Caco-2 (cell line): Measurements from ENCODE around the gene PPP2R3C. TPM values are rescaled to one million over a fixed set of nuclear protein-coding genes. Genes with fewer than 3 reads are reported as not detected.

Experiments used
- BruUV-seq: library from RNA; stranded (reverse); fragments of 400-500 nt; replicated peaks from 2 replicates; lab custom pipeline; 2021; lab: Mats Ljungman, UMichigan
- CTCF ChIA-PET: fragments of 300-600 bp; sonication (Branson Sonifier 250); formaldehyde crosslinking; loops from one replicate; lab custom pipeline; 2022; ENCODE audit warnings: antibody characterized with exemption; lab: Charles Lee
- POLR2A ChIA-PET: fragments of 300-600 bp; sonication (Branson Sonifier 250); formaldehyde crosslinking; loops from one replicate; lab custom pipeline; 2022; ENCODE audit warnings: antibody characterized with exemption; lab: Charles Lee
- DNase-seq, 2 experiments: peaks; one replicate each; pipeline versions ENCODE4 v3.0.0 to v3.0.0-alpha.2; 2020 to 2022
- H3K27me3 ChIP-seq: replicated peaks from 2 replicates; pipeline ENCODE4 v1.6.0; 2011; ENCODE audit warnings: low read length; ENCODE audit not compliant: control insufficient read depth, insufficient read depth
- H3K36me3 ChIP-seq: 2 replicates; pipeline ENCODE4 v1.5.1; 2011; ENCODE audit warnings: low read length; ENCODE audit not compliant: control insufficient read depth, insufficient read depth
- H3K4me1 ChIP-seq: fragments of 250-450 bp; sonication (Bioruptor Pico); 2 replicates; pipeline ENCODE4 v1.5.1; 2020; ENCODE audit warnings: mild to moderate bottlenecking
- H3K4me3 ChIP-seq: 2 replicates; pipeline ENCODE4 v1.5.1; 2011; ENCODE audit warnings: low read depth, mild to moderate bottlenecking, control low read depth, low read length
- H3K9me3 ChIP-seq: fragments of 250-450 bp; sonication (Bioruptor Pico); 2 replicates; pipeline ENCODE4 v1.5.1; 2020; ENCODE audit warnings: mild to moderate bottlenecking, moderate library complexity
- H3K27ac Mint-ChIP-seq: one replicate; pipeline ENCODE4 v1.8.0; 2022; ENCODE audit warnings: mixed read lengths; ENCODE audit not compliant: unreplicated experiment
- H3K27me3 Mint-ChIP-seq: one replicate; pipeline ENCODE4 v1.8.0; 2022; ENCODE audit warnings: mixed read lengths; ENCODE audit not compliant: insufficient read depth, unreplicated experiment
- H3K36me3 Mint-ChIP-seq: one replicate; pipeline ENCODE4 v1.8.0; 2022; ENCODE audit warnings: mild to moderate bottlenecking, mixed read lengths; ENCODE audit not compliant: insufficient read depth, unreplicated experiment
- H3K4me1 Mint-ChIP-seq: one replicate; pipeline ENCODE4 v1.8.0; 2022; ENCODE audit warnings: low read depth, mixed read lengths; ENCODE audit not compliant: unreplicated experiment
- H3K4me3 Mint-ChIP-seq: one replicate; pipeline ENCODE4 v1.8.0; 2022; ENCODE audit warnings: mild to moderate bottlenecking, moderate library complexity, mixed read lengths; ENCODE audit not compliant: unreplicated experiment
- H3K9me3 Mint-ChIP-seq: one replicate; pipeline ENCODE4 v1.8.0; 2022; ENCODE audit warnings: mixed read lengths; ENCODE audit not compliant: unreplicated experiment
- CTCF ChIP-seq, 2 experiments: fragments of 200-600 bp in 1 of 2; IDR thresholded peaks; 1 replicate in 1 of 2; 2 replicates in 1 of 2; pipeline versions ENCODE4 v1.5.1 to v1.8.0; 2011 to 2022; ENCODE audit warnings: antibody characterized with exemption in 1 of 2, control low read depth in 1 of 2, inconsistent platforms in 1 of 2, low read depth in 1 of 2, low read length in 1 of 2, mild to moderate bottlenecking in 1 of 2, moderate library complexity in 1 of 2; ENCODE audit not compliant: insufficient read depth in 1 of 2, severe bottlenecking in 1 of 2, unreplicated experiment in 1 of 2
- intact Hi-C: fragments of 100-400 bp; cut with micrococcal nuclease; formaldehyde crosslinking; loops from one replicate; pipeline ENCODE4 v1.10.0; 2022; ENCODE audit not compliant: unreplicated experiment
- total RNA-seq: library from RNA; stranded (reverse); gene quantifications from 2 replicates; pipeline ENCODE4 v1.2.3, GENCODE V29; 2022

Gene PPP2R3C
- total RNA-seq, 1 experiment from 2014 or later, result 23.3 TPM

- ChIA-PET POLR2A (no interaction called here), CTCF (no interaction called here)
- Histone ChIP-seq H3K9me3 (0 out of 2 replicates have a peak, but pooled peaks cover 2% of the 10 kb centered on the region), H3K36me3 (no peaks in the 10 kb centered on the region), H3K27me3 (no peaks in the 10 kb centered on the region), H3K4me3 (no peak overlapping the region), H3K4me1 (peaks cover 29% of the 10 kb centered on the region)
- Mint-ChIP-seq H3K4me3 (no peak overlapping the region), H3K9me3 (no peaks in the 10 kb centered on the region), H3K36me3 (peaks cover 5% of the 10 kb centered on the region), H3K27me3 (no peaks in the 10 kb centered on the region), H3K27ac (no peak overlapping the region), H3K4me1 (peaks cover 18% of the 10 kb centered on the region)
- intact Hi-C loops, result no loop called here
- TF ChIP-seq CTCF (IDR thresholded peaks at IDR 0.05; ENCODE audit: insufficient read depth in 1 of 2, low read depth in 1 of 2, low read length in 1 of 2, severe bottlenecking in 1 of 2, unreplicated experiment in 1 of 2), result no peak
- no TSS peak for BruUV-seq
- DNase-seq, result no peak
Measured at GRCh38 chr14:35163384-35163783, 41.6 kb upstream of the PPP2R3C start.

GRCh38 chr14:35161231-35161630 lies 39.4 kb upstream of the PPP2R3C start:
- Histone ChIP-seq H3K4me3 (no peak overlapping the region), H3K9me3 (no peaks in the 10 kb centered on the region), H3K4me1 (peaks cover 33% of the 10 kb centered on the region), H3K36me3 (no peaks in the 10 kb centered on the region), H3K27me3 (no peaks in the 10 kb centered on the region)
- Mint-ChIP-seq H3K36me3 (peaks cover 10% of the 10 kb centered on the region), H3K27me3 (no peaks in the 10 kb centered on the region), H3K27ac (no peak overlapping the region), H3K4me3 (no peak overlapping the region), H3K9me3 (no peaks in the 10 kb centered on the region), H3K4me1 (peaks cover 25% of the 10 kb centered on the region)
- no peak for TF ChIP-seq CTCF (IDR thresholded peaks at IDR 0.05; ENCODE audit: insufficient read depth in 1 of 2, low read depth in 1 of 2, low read length in 1 of 2, severe bottlenecking in 1 of 2, unreplicated experiment in 1 of 2)
- intact Hi-C loops, result no loop called here
- CTCF ChIA-PET, result no interaction called here
- no peak for DNase-seq
- POLR2A ChIA-PET, result no interaction called here
- no TSS peak for BruUV-seq

- Mint-ChIP-seq H3K27me3 (no peaks in the 10 kb centered on the region), H3K36me3 (peaks cover 10% of the 10 kb centered on the region), H3K9me3 (no peaks in the 10 kb centered on the region), H3K4me1 (peaks cover 25% of the 10 kb centered on the region), H3K27ac (peak overlapping the region; percentile 83), H3K4me3 (peak overlapping the region; percentile 53)
- H3K36me3 ChIP-seq, result no peaks in the 10 kb centered on the region
- no peaks in the 10 kb centered on the region for H3K27me3 ChIP-seq
- H3K4me1 ChIP-seq, result peaks cover 33% of the 10 kb centered on the region
- no TSS peak for BruUV-seq
- no peak for TF ChIP-seq CTCF (IDR thresholded peaks at IDR 0.05; ENCODE audit: insufficient read depth in 1 of 2, low read depth in 1 of 2, low read length in 1 of 2, severe bottlenecking in 1 of 2, unreplicated experiment in 1 of 2)
- ChIA-PET POLR2A (interaction anchor here (0.5 kb wide), 2 partner anchors 427 to 446 kb away, joined by 4 to 6 read pairs; partner anchors contain the start of gene CFL2), CTCF (no interaction called here)
- intact Hi-C loops, result no loop called here
- peak in 1 of 2 experiments; percentile 21 for DNase-seq
- H3K4me3 ChIP-seq, result no peak overlapping the region
- no peaks in the 10 kb centered on the region for H3K9me3 ChIP-seq
Measured at GRCh38 chr14:35159742-35160409, 38.1 kb upstream of the PPP2R3C start.
